ENCODE measurements around the gene ZNF821.

- TF ChIP-seq CTCF (optimal IDR thresholded peaks at IDR 0.05 in 1 of 3, IDR thresholded peaks at IDR 0.05 in 1 of 3, conservative IDR thresholded peaks at IDR 0.05 in 1 of 3; ENCODE audit: extremely low read depth in 1 of 3, insufficient read depth in 2 of 3, low read length in 3 of 3) (no peak), EZH2 (IDR thresholded peaks at IDR 0.05; ENCODE audit: low read length) (no peak)
These were observed 43.4 kb upstream of the ZNF821 start for GRCh38 chr16:71927383-71927782.
